ENCODE results near the gene ICOSLG.
"Not testable (repeated sequence)": the region's sequence is repeated elsewhere in the genome, so short reads cannot be mapped to it uniquely, and the experiment has no call there.

- not testable (repeated sequence) for TF ChIP-seq CTCF, POLR2A (IDR thresholded peaks at IDR 0.05)
Measured at GRCh38 chr21:44199997-44200396, 40.7 kb downstream of the ICOSLG start.

Data from upper lobe of left lung (tissue), 4 donors.